HG02870 (cell line): ENCODE data around the gene RNPEPL1.
"Not testable (repeated sequence)": the region's sequence is repeated elsewhere in the genome, so short reads cannot be mapped to it uniquely, and the experiment has no call there.

Experiments
- ATAC-seq: cut with Tn5 transposase; IDR thresholded peaks from one replicate; pipeline ENCODE4 v1.9.1; 2021; ENCODE audit warnings: mild to moderate bottlenecking, moderate library complexity; ENCODE audit not compliant: unreplicated experiment

The RNPEPL1 gene

GRCh38 chr2:240601831-240602160 is 33.5 kb downstream of the RNPEPL1 start:
- ATAC-seq = no peak

GRCh38 chr2:240602266-240603050 is 34.2 kb downstream of the RNPEPL1 start:
- ATAC-seq = no peak

GRCh38 chr2:240603081-240603835 is 35.0 kb downstream of the RNPEPL1 start:
- no peak for ATAC-seq

GRCh38 chr2:240603846-240604245 is 35.6 kb downstream of the RNPEPL1 start:
- ATAC-seq = no peak

GRCh38 chr2:240604291-240604938 is 36.1 kb downstream of the RNPEPL1 start:
- ATAC-seq = no peak

GRCh38 chr2:240604939-240605716 is 36.8 kb downstream of the RNPEPL1 start:
- no peak for ATAC-seq

- no peak for ATAC-seq
Observed at GRCh38 chr2:240605867-240606743, 37.8 kb downstream of the RNPEPL1 start.

- no peak for ATAC-seq
Observed at GRCh38 chr2:240611601-240612210, 43.4 kb downstream of the RNPEPL1 start.

- no peak for ATAC-seq
Observed at GRCh38 chr2:240613781-240614180, 45.5 kb downstream of the RNPEPL1 start.

GRCh38 chr2:240614391-240614790 is 46.1 kb downstream of the RNPEPL1 start:
- no peak for ATAC-seq

GRCh38 chr2:240615396-240615795 is 47.1 kb downstream of the RNPEPL1 start:
- ATAC-seq = no peak

- no peak for ATAC-seq
Observed at GRCh38 chr2:240615820-240616547, 47.7 kb downstream of the RNPEPL1 start.

- not testable (repeated sequence) for ATAC-seq
Observed at GRCh38 chr2:240616860-240617666, 48.8 kb downstream of the RNPEPL1 start.

GRCh38 chr2:240618776-240619175 is 50.5 kb downstream of the RNPEPL1 start:
- no peak for ATAC-seq

- no peak for ATAC-seq
Observed at GRCh38 chr2:240619506-240620148, 51.3 kb downstream of the RNPEPL1 start.

- ATAC-seq = no peak
Observed at GRCh38 chr2:240620149-240620731, 52.0 kb downstream of the RNPEPL1 start.

GRCh38 chr2:240620859-240621258 is 52.6 kb downstream of the RNPEPL1 start:
- no peak for ATAC-seq
